Eye (tissue), 1 donor: ENCODE measurements around the gene FAM3D.

Experiments
- DNase-seq: peaks from one replicate; pipeline ENCODE4 v3.0.0-alpha.2; 2015

Gene FAM3D

DNA sequence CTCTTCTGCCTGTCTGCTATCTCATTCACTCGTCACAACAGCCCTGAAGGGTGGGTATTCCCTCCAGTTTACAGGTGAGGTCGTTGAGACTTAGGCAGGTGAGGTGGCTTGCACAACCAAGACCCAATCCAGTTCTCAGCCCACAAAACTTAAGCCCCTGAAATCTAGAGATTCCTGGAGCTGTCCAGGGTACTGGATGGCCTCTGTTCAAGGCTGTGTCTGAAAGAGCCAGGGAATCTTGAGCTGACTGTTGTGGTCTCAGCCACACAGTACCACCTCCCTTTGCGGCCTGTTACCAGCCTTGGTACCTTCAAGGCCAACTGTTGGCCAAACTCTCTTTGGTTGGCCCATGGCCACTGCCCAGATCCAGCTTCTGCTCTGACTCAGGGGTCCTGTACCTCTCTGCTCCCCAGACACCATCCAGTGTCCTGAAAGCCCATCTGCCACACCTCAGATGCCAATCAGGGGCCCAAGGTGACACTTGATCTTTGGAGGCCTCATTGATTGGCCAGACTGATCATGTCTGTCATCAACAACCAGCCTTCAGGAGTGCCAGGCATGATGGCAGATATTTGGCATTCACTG is 78.5 kb downstream of the FAM3D start:
- DNase-seq = peak; percentile 88

DNA sequence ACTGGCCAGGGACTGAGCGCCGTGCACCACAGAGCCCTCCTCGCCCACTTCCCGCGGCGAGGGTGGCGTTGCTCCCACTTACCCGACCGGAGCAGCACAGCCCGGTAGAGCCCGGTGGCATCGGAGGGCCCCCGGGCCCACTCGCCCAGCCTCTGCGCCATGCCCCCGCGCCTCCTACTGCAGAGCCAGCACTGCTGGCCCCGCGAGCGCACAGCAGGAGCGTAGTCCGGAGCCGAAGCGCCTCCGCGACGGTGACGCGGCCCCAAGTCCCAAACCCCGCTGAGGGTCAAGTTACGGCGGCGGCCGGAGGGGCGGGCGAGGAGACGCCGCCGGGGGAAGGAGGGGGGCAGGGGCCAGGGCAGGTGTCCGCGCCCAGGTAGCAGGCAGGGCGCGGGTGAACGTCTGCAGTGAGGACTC is 79.8 kb downstream of the FAM3D start:
- peak; percentile 64 for DNase-seq

DNA sequence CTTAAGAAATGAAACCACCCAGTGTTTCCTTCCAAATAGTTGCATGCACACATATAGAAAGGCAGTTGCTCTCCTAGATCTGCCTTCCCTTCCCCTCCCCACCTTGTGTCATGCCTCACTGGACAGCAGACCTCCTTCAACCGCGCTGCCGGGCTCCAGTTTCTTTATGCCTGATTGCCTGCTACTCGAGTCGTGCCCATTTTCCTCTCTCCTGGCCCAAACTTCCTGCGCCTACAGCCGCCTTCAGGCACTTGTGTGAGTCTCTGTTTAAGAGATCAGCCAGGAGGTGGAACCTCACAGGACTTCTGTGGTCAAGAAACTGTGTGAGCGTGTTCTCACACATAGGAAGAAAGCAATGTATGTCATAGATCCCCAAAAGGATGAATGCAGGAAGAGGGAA is 80.6 kb downstream of the FAM3D start:
- DNase-seq = peak; percentile 81

DNA sequence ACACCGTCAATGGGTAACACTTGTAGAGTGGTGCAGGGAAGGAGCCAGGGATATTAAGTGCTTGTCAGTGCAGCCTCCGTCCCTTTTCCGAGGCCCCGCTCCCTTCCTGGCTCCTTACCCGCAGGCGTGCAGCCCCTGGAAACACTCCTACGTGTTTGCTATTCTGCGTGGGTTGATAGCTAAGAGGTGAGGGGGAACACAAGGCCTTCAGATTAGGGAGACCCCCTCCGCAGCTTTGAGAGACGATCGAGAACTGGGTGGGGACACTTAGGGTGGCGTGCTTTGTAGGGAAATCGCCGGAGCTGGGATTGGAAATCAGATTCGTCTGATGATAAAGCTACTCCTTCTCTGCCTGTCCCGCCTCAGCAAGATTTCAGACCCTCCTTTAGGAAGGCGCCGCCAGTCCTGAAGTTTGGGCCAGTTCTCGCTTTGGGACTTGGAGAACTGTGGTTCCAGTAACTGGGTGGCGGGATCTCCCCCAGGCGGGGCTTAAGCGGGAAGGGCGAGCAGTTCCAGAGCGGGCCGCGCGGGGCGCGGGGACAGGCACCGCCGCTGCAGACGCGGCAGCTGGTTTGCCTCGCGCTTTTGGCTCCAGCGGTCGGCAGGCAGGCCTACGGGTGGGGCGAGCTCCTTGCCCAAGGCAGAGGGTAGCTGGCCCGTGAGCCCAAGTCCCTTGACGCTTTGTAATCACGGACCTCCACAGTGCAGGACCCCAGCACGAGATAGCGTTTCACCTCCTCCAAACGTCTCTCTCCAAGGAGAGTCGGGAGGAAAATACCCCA is 81.4 kb downstream of the FAM3D start:
- peak; percentile 89 for DNase-seq

DNA sequence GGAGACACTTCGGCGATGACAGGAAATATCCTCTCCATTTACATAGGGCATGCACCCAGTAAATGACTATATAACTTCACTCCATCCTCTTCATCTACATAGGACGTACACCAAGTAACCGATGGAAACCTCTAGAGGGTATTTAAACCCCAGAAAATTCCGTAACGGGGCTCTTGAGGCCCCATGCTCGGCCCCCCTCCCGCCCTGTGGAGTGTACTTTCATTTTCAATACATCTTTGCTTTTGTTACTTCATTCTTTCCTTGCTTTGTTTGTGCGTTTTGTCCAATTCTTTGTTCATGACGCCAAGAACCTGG is 81.9 kb downstream of the FAM3D start:
- DNase-seq = no peak
